GM23338 (cell line): ENCODE measurements around the gene ARHGAP10. TPM values are rescaled to one million over a fixed set of nuclear protein-coding genes. Genes with fewer than 3 reads are reported as not detected.

Experiments used
- ATAC-seq: fragments of 200-7000 bp; cut with Tn5 transposase; 3 replicates; pipeline ENCODE4 v1.9.1; 2020
- DNase-seq: peaks from one replicate; pipeline ENCODE4 v3.0.0-alpha.2; 2015; ENCODE audit warnings: low spot score
- H2AFZ ChIP-seq: fragments of 200-600 bp; sonication (generic); 2 replicates; pipeline ENCODE4 v1.8.0; 2016; ENCODE audit warnings: antibody characterized with exemption, mild to moderate bottlenecking, moderate library complexity
- H3F3A ChIP-seq: fragments of 200-600 bp; sonication (generic); replicated peaks from 2 replicates; pipeline ENCODE4 v1.8.0; 2017; ENCODE audit warnings: antibody characterized with exemption, mixed run types, low read depth
- H3K27ac ChIP-seq: fragments of 200-600 bp; sonication (generic); 2 replicates; pipeline ENCODE4 v1.6.1; 2016; ENCODE audit warnings: low read depth
- H3K27me3 ChIP-seq: fragments of 200-600 bp; sonication (generic); 2 replicates; pipeline ENCODE4 v1.8.0; 2016; ENCODE audit warnings: mild to moderate bottlenecking, mixed run types, moderate library complexity; ENCODE audit not compliant: insufficient read depth
- H3K36me3 ChIP-seq: fragments of 200-600 bp; sonication (generic); 2 replicates; pipeline ENCODE4 v1.8.0; 2016; ENCODE audit warnings: mild to moderate bottlenecking; ENCODE audit not compliant: insufficient read depth
- H3K4me1 ChIP-seq: fragments of 200-600 bp; sonication (generic); 2 replicates; pipeline ENCODE4 v1.8.0; 2016; ENCODE audit warnings: mild to moderate bottlenecking, moderate library complexity; ENCODE audit not compliant: insufficient read depth
- H3K4me2 ChIP-seq: fragments of 200-600 bp; sonication (generic); 2 replicates; pipeline ENCODE4 v1.7.1; 2017; ENCODE audit warnings: mixed run types
- H3K4me3 ChIP-seq: fragments of 200-600 bp; sonication (generic); 2 replicates; pipeline ENCODE4 v1.6.1; 2016; ENCODE audit warnings: mixed run types
- H3K79me2 ChIP-seq: fragments of 200-600 bp; sonication (generic); replicated peaks from 2 replicates; pipeline ENCODE4 v1.8.0; 2017; ENCODE audit warnings: mild to moderate bottlenecking; ENCODE audit not compliant: insufficient read depth
- H3K9me2 ChIP-seq: fragments of 200-600 bp; sonication (generic); 2 replicates; pipeline ENCODE4 v1.8.0; 2017; ENCODE audit not compliant: insufficient read depth
- H4K20me1 ChIP-seq: fragments of 200-600 bp; sonication (generic); replicated peaks from 2 replicates; pipeline ENCODE4 v1.8.0; 2017; ENCODE audit warnings: mild to moderate bottlenecking; ENCODE audit not compliant: insufficient read depth
- H3K27ac Mint-ChIP-seq: 2 replicates; pipeline ENCODE4 v1.8.0; 2020; ENCODE audit warnings: inconsistent platforms, mild to moderate bottlenecking, moderate library complexity, mixed read lengths
- H3K27me3 Mint-ChIP-seq: 3 replicates; pipeline ENCODE4 v1.8.0; 2022; ENCODE audit warnings: low read depth, mild to moderate bottlenecking, moderate library complexity, mixed read lengths, inconsistent platforms; ENCODE audit not compliant: insufficient read depth, poor library complexity
- H3K36me3 Mint-ChIP-seq: 3 replicates; pipeline ENCODE4 v1.8.0; 2021; ENCODE audit warnings: low read depth, mild to moderate bottlenecking, inconsistent platforms, moderate library complexity, mixed read lengths
- H3K4me1 Mint-ChIP-seq: 3 replicates; pipeline ENCODE4 v1.8.0; 2020; ENCODE audit warnings: mild to moderate bottlenecking, inconsistent platforms, mixed read lengths
- H3K4me3 Mint-ChIP-seq: 3 replicates; pipeline ENCODE4 v1.8.0; 2021; ENCODE audit warnings: moderate library complexity, mild to moderate bottlenecking, inconsistent platforms, mixed read lengths
- H3K9me3 Mint-ChIP-seq: 3 replicates; pipeline ENCODE4 v1.8.0; 2020; ENCODE audit warnings: moderate library complexity, mild to moderate bottlenecking, inconsistent platforms, mixed read lengths
- CREB1 ChIP-seq: fragments of 250-450 bp; sonication (Bioruptor Pico); IDR thresholded peaks from 2 replicates; pipeline ENCODE4 v1.5.0; 2020; ENCODE audit warnings: low read depth, mild to moderate bottlenecking, moderate library complexity
- EZH2 ChIP-seq: fragments of 200-600 bp; sonication (generic); IDR thresholded peaks from one replicate; pipeline ENCODE4 v1.8.0; 2017; ENCODE audit warnings: antibody characterized with exemption, mild to moderate bottlenecking, low read depth; ENCODE audit not compliant: unreplicated experiment
- EZH2phosphoT487 ChIP-seq: fragments of 200-600 bp; sonication (generic); IDR thresholded peaks from one replicate; pipeline ENCODE4 v1.8.1; 2018; ENCODE audit warnings: antibody characterized with exemption; ENCODE audit not compliant: unreplicated experiment
- JUNB ChIP-seq: IDR thresholded peaks from one replicate; pipeline ENCODE4 v1.6.1; 2016; ENCODE audit warnings: antibody characterized with exemption; ENCODE audit not compliant: unreplicated experiment
- POLR2AphosphoS5 ChIP-seq: IDR thresholded peaks from 2 replicates; pipeline ENCODE4 v1.6.1; 2016; ENCODE audit warnings: antibody characterized with exemption, low read depth
- STAT1 ChIP-seq: IDR thresholded peaks from one replicate; pipeline ENCODE4 v1.6.1; 2016; ENCODE audit warnings: antibody characterized with exemption; ENCODE audit not compliant: unreplicated experiment
- ZNF114 ChIP-seq: fragments of 250-450 bp; sonication (Bioruptor Pico); IDR thresholded peaks from 2 replicates; pipeline ENCODE4 v1.5.0; 2020; ENCODE audit warnings: mild to moderate bottlenecking, moderate library complexity
- ZNF331 ChIP-seq: fragments of 250-450 bp; sonication (Bioruptor Pico); IDR thresholded peaks from 2 replicates; pipeline ENCODE4 v1.5.0; 2020; ENCODE audit warnings: low read depth, mild to moderate bottlenecking, moderate library complexity
- polyA plus RNA-seq: library from polyadenylated mRNA; unstranded; fragments of >200 nt; fragmentation: Nextera tagmentation; extraction: Ambion mirVana; gene quantifications from 2 replicates; pipeline ENCODE4 v1.2.1, GENCODE V29; 2016
- total RNA-seq: library from RNA; depleted of rRNA; stranded (reverse); fragments of >200 nt; shearing (Covaris generic); gene quantifications from 2 replicates; pipeline ENCODE4 v1.2.3, GENCODE V29; 2014
- TF ChIP-seq, protein P1 (sequence below): IDR thresholded peaks from 2 replicates; pipeline ENCODE4 v1.6.1; 2016; ENCODE audit warnings: antibody characterized with exemption
- TF ChIP-seq, protein P2 (sequence below): IDR thresholded peaks from one replicate; pipeline ENCODE4 v1.6.1; 2018; ENCODE audit warnings: antibody characterized with exemption; ENCODE audit not compliant: unreplicated experiment
- TF ChIP-seq, protein P3 (sequence below): fragments of 250-450 bp; sonication (Bioruptor Pico); IDR thresholded peaks from 2 replicates; pipeline ENCODE4 v1.5.0; 2020; ENCODE audit warnings: mild to moderate bottlenecking, moderate library complexity
- TF ChIP-seq, protein P4 (sequence below), 2 experiments: fragments of 200-600 bp in 1 of 2; sonication (generic) in 1 of 2; conservative IDR thresholded peaks; 2 replicates each; pipeline versions ENCODE4 v1.5.1 to v1.6.1; 2016 to 2017; ENCODE audit warnings: antibody characterized with exemption in 2 of 2, low read depth in 2 of 2, mild to moderate bottlenecking in 2 of 2, moderate library complexity in 1 of 2

Gene ARHGAP10
- total and polyA plus RNA-seq, 2 experiments from 2014 or later: 5.1 to 6.3 TPM

DNA sequence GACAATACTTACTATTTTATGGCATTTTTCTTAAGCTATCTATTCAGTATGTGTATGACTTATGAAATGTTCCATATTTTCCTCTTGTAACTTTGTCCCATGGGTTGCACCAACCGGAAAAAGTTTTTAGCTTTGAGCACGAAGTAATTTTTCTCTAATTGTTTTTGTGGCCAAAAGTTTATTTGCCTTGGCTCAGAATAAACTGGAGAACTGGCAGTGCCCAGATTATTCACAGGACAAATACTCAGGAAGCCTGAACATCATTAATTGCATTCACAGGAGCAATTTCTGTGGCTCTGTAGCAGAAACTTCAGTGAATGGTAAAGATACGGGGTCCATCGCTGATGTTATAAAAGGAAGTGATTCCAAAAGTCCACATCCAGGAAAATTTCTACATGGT lies 184.5 kb downstream of the ARHGAP10 start (continued):
- TF ChIP-seq EZH2phosphoT487: no peak
- TF ChIP-seq STAT1: no peak
- TF ChIP-seq ZNF114 (CRISPR knock-in tag): no peak
- TF ChIP-seq ZNF331 (CRISPR knock-in tag): no peak

DNA sequence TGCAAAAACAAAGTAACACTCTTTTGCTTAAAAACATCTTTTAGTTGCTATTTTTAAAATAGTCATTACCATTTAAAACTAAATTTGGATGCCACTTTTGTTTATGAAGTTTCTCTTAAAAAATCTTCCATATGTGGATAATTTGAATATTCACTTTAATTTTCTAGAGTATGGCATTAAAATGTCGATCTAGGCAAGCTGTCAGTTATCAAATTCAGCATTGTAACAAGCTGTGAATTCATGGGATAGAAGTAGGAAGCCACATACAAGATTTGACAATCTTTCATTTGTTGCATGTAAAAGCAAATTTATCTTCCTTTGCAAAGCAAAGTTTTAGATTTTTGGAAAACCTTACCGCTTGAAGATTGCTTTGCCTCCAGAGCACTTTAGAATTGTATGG lies 191.5 kb downstream of the ARHGAP10 start:
- Mint-ChIP-seq H3K36me3 (no peaks in the 10 kb centered on the region), H3K27me3 (no peaks in the 10 kb centered on the region), H3K27ac (no peak overlapping the region), H3K4me3 (no peak overlapping the region), H3K4me1 (peaks cover 8% of the 10 kb centered on the region), H3K9me3 (no peaks in the 10 kb centered on the region; the same call in 2 of the 3 replicates)
- no peaks in the 10 kb centered on the region for H3F3A ChIP-seq
- no peak overlapping the region for H3K4me2 ChIP-seq
- ATAC-seq: no peak
- TF ChIP-seq JUNB (no peak), CREB1 (CRISPR knock-in tag) (no peak), ZNF331 (CRISPR knock-in tag) (no peak), EZH2 (no peak), ZNF114 (CRISPR knock-in tag) (no peak), STAT1 (no peak), EZH2phosphoT487 (no peak), POLR2AphosphoS5 (no peak)
- TF ChIP-seq, protein P1, sequence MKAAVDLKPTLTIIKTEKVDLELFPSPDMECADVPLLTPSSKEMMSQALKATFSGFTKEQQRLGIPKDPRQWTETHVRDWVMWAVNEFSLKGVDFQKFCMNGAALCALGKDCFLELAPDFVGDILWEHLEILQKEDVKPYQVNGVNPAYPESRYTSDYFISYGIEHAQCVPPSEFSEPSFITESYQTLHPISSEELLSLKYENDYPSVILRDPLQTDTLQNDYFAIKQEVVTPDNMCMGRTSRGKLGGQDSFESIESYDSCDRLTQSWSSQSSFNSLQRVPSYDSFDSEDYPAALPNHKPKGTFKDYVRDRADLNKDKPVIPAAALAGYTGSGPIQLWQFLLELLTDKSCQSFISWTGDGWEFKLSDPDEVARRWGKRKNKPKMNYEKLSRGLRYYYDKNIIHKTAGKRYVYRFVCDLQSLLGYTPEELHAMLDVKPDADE: no peak
- TF ChIP-seq, protein P2, sequence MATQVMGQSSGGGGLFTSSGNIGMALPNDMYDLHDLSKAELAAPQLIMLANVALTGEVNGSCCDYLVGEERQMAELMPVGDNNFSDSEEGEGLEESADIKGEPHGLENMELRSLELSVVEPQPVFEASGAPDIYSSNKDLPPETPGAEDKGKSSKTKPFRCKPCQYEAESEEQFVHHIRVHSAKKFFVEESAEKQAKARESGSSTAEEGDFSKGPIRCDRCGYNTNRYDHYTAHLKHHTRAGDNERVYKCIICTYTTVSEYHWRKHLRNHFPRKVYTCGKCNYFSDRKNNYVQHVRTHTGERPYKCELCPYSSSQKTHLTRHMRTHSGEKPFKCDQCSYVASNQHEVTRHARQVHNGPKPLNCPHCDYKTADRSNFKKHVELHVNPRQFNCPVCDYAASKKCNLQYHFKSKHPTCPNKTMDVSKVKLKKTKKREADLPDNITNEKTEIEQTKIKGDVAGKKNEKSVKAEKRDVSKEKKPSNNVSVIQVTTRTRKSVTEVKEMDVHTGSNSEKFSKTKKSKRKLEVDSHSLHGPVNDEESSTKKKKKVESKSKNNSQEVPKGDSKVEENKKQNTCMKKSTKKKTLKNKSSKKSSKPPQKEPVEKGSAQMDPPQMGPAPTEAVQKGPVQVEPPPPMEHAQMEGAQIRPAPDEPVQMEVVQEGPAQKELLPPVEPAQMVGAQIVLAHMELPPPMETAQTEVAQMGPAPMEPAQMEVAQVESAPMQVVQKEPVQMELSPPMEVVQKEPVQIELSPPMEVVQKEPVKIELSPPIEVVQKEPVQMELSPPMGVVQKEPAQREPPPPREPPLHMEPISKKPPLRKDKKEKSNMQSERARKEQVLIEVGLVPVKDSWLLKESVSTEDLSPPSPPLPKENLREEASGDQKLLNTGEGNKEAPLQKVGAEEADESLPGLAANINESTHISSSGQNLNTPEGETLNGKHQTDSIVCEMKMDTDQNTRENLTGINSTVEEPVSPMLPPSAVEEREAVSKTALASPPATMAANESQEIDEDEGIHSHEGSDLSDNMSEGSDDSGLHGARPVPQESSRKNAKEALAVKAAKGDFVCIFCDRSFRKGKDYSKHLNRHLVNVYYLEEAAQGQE: no peak
- TF ChIP-seq, protein P3, sequence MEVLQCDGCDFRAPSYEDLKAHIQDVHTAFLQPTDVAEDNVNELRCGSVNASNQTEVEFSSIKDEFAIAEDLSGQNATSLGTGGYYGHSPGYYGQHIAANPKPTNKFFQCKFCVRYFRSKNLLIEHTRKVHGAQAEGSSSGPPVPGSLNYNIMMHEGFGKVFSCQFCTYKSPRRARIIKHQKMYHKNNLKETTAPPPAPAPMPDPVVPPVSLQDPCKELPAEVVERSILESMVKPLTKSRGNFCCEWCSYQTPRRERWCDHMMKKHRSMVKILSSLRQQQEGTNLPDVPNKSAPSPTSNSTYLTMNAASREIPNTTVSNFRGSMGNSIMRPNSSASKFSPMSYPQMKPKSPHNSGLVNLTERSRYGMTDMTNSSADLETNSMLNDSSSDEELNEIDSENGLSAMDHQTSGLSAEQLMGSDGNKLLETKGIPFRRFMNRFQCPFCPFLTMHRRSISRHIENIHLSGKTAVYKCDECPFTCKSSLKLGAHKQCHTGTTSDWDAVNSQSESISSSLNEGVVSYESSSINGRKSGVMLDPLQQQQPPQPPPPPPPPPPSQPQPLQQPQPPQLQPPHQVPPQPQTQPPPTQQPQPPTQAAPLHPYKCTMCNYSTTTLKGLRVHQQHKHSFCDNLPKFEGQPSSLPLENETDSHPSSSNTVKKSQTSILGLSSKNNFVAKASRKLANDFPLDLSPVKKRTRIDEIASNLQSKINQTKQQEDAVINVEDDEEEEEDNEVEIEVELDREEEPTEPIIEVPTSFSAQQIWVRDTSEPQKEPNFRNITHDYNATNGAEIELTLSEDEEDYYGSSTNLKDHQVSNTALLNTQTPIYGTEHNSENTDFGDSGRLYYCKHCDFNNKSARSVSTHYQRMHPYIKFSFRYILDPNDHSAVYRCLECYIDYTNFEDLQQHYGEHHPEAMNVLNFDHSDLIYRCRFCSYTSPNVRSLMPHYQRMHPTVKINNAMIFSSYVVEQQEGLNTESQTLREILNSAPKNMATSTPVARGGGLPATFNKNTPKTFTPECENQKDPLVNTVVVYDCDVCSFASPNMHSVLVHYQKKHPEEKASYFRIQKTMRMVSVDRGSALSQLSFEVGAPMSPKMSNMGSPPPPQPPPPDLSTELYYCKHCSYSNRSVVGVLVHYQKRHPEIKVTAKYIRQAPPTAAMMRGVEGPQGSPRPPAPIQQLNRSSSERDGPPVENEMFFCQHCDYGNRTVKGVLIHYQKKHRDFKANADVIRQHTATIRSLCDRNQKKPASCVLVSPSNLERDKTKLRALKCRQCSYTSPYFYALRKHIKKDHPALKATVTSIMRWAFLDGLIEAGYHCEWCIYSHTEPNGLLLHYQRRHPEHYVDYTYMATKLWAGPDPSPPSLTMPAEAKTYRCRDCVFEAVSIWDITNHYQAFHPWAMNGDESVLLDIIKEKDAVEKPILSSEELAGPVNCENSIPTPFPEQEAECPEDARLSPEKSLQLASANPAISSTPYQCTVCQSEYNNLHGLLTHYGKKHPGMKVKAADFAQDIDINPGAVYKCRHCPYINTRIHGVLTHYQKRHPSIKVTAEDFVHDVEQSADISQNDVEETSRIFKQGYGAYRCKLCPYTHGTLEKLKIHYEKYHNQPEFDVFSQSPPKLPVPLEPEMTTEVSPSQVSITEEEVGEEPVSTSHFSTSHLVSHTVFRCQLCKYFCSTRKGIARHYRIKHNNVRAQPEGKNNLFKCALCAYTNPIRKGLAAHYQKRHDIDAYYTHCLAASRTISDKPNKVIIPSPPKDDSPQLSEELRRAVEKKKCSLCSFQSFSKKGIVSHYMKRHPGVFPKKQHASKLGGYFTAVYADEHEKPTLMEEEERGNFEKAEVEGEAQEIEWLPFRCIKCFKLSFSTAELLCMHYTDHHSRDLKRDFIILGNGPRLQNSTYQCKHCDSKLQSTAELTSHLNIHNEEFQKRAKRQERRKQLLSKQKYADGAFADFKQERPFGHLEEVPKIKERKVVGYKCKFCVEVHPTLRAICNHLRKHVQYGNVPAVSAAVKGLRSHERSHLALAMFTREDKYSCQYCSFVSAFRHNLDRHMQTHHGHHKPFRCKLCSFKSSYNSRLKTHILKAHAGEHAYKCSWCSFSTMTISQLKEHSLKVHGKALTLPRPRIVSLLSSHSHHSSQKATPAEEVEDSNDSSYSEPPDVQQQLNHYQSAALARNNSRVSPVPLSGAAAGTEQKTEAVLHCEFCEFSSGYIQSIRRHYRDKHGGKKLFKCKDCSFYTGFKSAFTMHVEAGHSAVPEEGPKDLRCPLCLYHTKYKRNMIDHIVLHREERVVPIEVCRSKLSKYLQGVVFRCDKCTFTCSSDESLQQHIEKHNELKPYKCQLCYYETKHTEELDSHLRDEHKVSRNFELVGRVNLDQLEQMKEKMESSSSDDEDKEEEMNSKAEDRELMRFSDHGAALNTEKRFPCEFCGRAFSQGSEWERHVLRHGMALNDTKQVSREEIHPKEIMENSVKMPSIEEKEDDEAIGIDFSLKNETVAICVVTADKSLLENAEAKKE (CRISPR knock-in tag): no peak
- TF ChIP-seq, protein P4, sequence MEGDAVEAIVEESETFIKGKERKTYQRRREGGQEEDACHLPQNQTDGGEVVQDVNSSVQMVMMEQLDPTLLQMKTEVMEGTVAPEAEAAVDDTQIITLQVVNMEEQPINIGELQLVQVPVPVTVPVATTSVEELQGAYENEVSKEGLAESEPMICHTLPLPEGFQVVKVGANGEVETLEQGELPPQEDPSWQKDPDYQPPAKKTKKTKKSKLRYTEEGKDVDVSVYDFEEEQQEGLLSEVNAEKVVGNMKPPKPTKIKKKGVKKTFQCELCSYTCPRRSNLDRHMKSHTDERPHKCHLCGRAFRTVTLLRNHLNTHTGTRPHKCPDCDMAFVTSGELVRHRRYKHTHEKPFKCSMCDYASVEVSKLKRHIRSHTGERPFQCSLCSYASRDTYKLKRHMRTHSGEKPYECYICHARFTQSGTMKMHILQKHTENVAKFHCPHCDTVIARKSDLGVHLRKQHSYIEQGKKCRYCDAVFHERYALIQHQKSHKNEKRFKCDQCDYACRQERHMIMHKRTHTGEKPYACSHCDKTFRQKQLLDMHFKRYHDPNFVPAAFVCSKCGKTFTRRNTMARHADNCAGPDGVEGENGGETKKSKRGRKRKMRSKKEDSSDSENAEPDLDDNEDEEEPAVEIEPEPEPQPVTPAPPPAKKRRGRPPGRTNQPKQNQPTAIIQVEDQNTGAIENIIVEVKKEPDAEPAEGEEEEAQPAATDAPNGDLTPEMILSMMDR (conservative IDR thresholded peaks at IDR 0.05; ENCODE audit: low read depth in 2 of 2): no peak
- H4K20me1 ChIP-seq: no peaks in the 10 kb centered on the region
- H3K4me3 ChIP-seq: no peak overlapping the region
- H3K36me3 ChIP-seq: no peaks in the 10 kb centered on the region
- H2AFZ ChIP-seq: no peak overlapping the region
- no peaks in the 10 kb centered on the region; the same call in 1 of the 2 replicates for H3K9me2 ChIP-seq
- H3K27ac ChIP-seq: no peak overlapping the region
- H3K79me2 ChIP-seq: no peaks in the 10 kb centered on the region
- DNase-seq: no peak
- H3K4me1 ChIP-seq: peaks cover 5% of the 10 kb centered on the region
- no peaks in the 10 kb centered on the region for H3K27me3 ChIP-seq
